Measurements from ENCODE around the gene NAA25. TPM values are rescaled to one million over a fixed set of nuclear protein-coding genes. Genes with fewer than 3 reads are reported as not detected.
"Not testable (repeated sequence)": the region's sequence is repeated elsewhere in the genome, so short reads cannot be mapped to it uniquely, and the experiment has no call there.

NAA25 gene
- total and polyA plus RNA-seq, 4 donors = 6.2 to 38.5 (median 19.4) TPM

GRCh38 chr12:112063273-112063672, 45.3 kb downstream of the NAA25 start:
- Histone ChIP-seq H3K9me3 (ENCODE audit: control insufficient read depth in 4 of 4, insufficient read depth in 3 of 4, low read length in 3 of 4) (no peaks in the 10 kb centered on the region), H3K4me3 (no peak overlapping the region), H3K36me3 (ENCODE audit: control insufficient read depth in 4 of 4, insufficient read depth in 4 of 4, low read length in 4 of 4) (peaks cover 31 to 44% (median 40%) of the 10 kb centered on the region in 4 donors), H3K27me3 (ENCODE audit: control insufficient read depth in 3 of 3, insufficient read depth in 3 of 3, low read length in 2 of 3) (no peaks in the 10 kb centered on the region), H3K4me1 (ENCODE audit: control insufficient read depth in 5 of 5, insufficient read depth in 5 of 5, low read length in 5 of 5) (no peaks in the 10 kb centered on the region), H3K27ac (ENCODE audit: low read depth in 1 of 2, low read length in 1 of 2) (no peak overlapping the region), H3K9ac (ENCODE audit: insufficient read depth in 1 of 2, low read length in 2 of 2) (no peak overlapping the region)
- DNase-seq (no peak), ATAC-seq (ENCODE audit: insufficient read depth, low FRiP score) (no peak)
- whole genome bisulfite sequencing, 2 donors = 96 to 97% methylated on average over 2 of the region's 2 CpGs
- TF ChIP-seq CTCF (IDR thresholded peaks at IDR 0.05; ENCODE audit: control extremely low read depth, extremely low read depth) = no peak

GRCh38 chr12:112061137-112061536, 47.4 kb downstream of the NAA25 start:
- DNase-seq = no peak
- ATAC-seq (ENCODE audit: insufficient read depth, low FRiP score) = no peak
- Histone ChIP-seq H3K4me1 (ENCODE audit: control insufficient read depth in 5 of 5, insufficient read depth in 5 of 5, low read length in 5 of 5) (no peaks in the 10 kb centered on the region), H3K9ac (ENCODE audit: insufficient read depth in 1 of 2, low read length in 2 of 2) (no peak overlapping the region), H3K27ac (ENCODE audit: low read depth in 1 of 2, low read length in 1 of 2) (no peak overlapping the region), H3K27me3 (ENCODE audit: control insufficient read depth in 3 of 3, insufficient read depth in 3 of 3, low read length in 2 of 3) (no peaks in the 10 kb centered on the region), H3K4me3 (no peak overlapping the region), H3K36me3 (ENCODE audit: control insufficient read depth in 4 of 4, insufficient read depth in 4 of 4, low read length in 4 of 4) (peaks cover 21 to 47% (median 34%) of the 10 kb centered on the region in 4 donors), H3K9me3 (ENCODE audit: control insufficient read depth in 4 of 4, insufficient read depth in 3 of 4, low read length in 3 of 4) (no peaks in the 10 kb centered on the region)
- WGBS, 2 donors = 91 to 94% methylated on average over 2 of the region's 2 CpGs
- TF ChIP-seq CTCF (IDR thresholded peaks at IDR 0.05; ENCODE audit: control extremely low read depth, extremely low read depth) = no peak

- no peak for DNase-seq
- 96% methylated on average over 13 of the region's 13 CpGs for WGBS, 2 donors
- no peak overlapping the region for H3K27ac ChIP-seq (ENCODE audit: low read depth in 1 of 2, low read length in 1 of 2)
- TF ChIP-seq CTCF (IDR thresholded peaks at IDR 0.05; ENCODE audit: control extremely low read depth, extremely low read depth) = no peak
- H3K9me3 ChIP-seq (ENCODE audit: control insufficient read depth in 4 of 4, insufficient read depth in 3 of 4, low read length in 3 of 4) = no peaks in the 10 kb centered on the region
- no peak for ATAC-seq (ENCODE audit: insufficient read depth, low FRiP score)
- no peak overlapping the region for H3K9ac ChIP-seq (ENCODE audit: insufficient read depth in 1 of 2, low read length in 2 of 2)
- no peaks in the 10 kb centered on the region for H3K4me1 ChIP-seq (ENCODE audit: control insufficient read depth in 5 of 5, insufficient read depth in 5 of 5, low read length in 5 of 5)
- peaks cover 33 to 64% (median 37%) of the 10 kb centered on the region in 4 donors for H3K36me3 ChIP-seq (ENCODE audit: control insufficient read depth in 4 of 4, insufficient read depth in 4 of 4, low read length in 4 of 4)
- H3K4me3 ChIP-seq = no peak overlapping the region
- no peaks in the 10 kb centered on the region for H3K27me3 ChIP-seq (ENCODE audit: control insufficient read depth in 3 of 3, insufficient read depth in 3 of 3, low read length in 2 of 3)
These were observed 59.2 kb downstream of the NAA25 start for GRCh38 chr12:112049351-112049750.

- H3K27ac ChIP-seq (ENCODE audit: low read depth in 1 of 2, low read length in 1 of 2) = no peak overlapping the region
These were observed 62.6 kb downstream of the NAA25 start for GRCh38 chr12:112046003-112046402.

GRCh38 chr12:112036614-112037013, 72.0 kb downstream of the NAA25 start:
- DNase-seq; H3K4me1 ChIP-seq (ENCODE audit: control insufficient read depth in 5 of 5, insufficient read depth in 5 of 5, low read length in 5 of 5); H3K27ac ChIP-seq (ENCODE audit: low read depth in 1 of 2, low read length in 1 of 2); H3K4me3 ChIP-seq; H3K9me3 ChIP-seq (ENCODE audit: control insufficient read depth in 4 of 4, insufficient read depth in 3 of 4, low read length in 3 of 4); H3K9ac ChIP-seq (ENCODE audit: insufficient read depth in 1 of 2, low read length in 2 of 2); H3K27me3 ChIP-seq (ENCODE audit: control insufficient read depth in 3 of 3, insufficient read depth in 3 of 3, low read length in 2 of 3); ATAC-seq (ENCODE audit: insufficient read depth, low FRiP score): not testable (repeated sequence)
- peaks cover 6 to 46% (median 34%) of the 10 kb centered on the region in 4 donors for H3K36me3 ChIP-seq (ENCODE audit: control insufficient read depth in 4 of 4, insufficient read depth in 4 of 4, low read length in 4 of 4)
- 98 to 99% methylated on average over 12 of the region's 12 CpGs for WGBS, 2 donors

More at GRCh38 chr12:112046003-112046402, 62.6 kb downstream of the NAA25 start:
- ATAC-seq (ENCODE audit: insufficient read depth, low FRiP score) (no peak), DNase-seq (no peak)
- Histone ChIP-seq H3K4me1 (ENCODE audit: control insufficient read depth in 5 of 5, insufficient read depth in 5 of 5, low read length in 5 of 5) (no peaks in the 10 kb centered on the region), H3K27me3 (ENCODE audit: control insufficient read depth in 3 of 3, insufficient read depth in 3 of 3, low read length in 2 of 3) (no peaks in the 10 kb centered on the region), H3K9ac (ENCODE audit: insufficient read depth in 1 of 2, low read length in 2 of 2) (no peak overlapping the region), H3K36me3 (ENCODE audit: control insufficient read depth in 4 of 4, insufficient read depth in 4 of 4, low read length in 4 of 4) (peaks cover 26 to 53% (median 29%) of the 10 kb centered on the region in 4 donors), H3K9me3 (ENCODE audit: control insufficient read depth in 4 of 4, insufficient read depth in 3 of 4, low read length in 3 of 4) (no peaks in the 10 kb centered on the region), H3K4me3 (no peak overlapping the region)
- 81 to 91% methylated on average over 4 of the region's 4 CpGs for WGBS, 2 donors
- TF ChIP-seq CTCF (IDR thresholded peaks at IDR 0.05; ENCODE audit: control extremely low read depth, extremely low read depth) = no peak
